Effector CD4-positive, alpha-beta T cell (primary cell): Measurements from ENCODE around the gene FAM107B.

Source experiments
- DNase-seq: peaks from one replicate; pipeline ENCODE4 v3.0.0-alpha.2; 2020

The FAM107B gene

GRCh38 chr10:14550471-14550981 lies 224.2 kb downstream of the FAM107B start:
- DNase-seq = no peak

GRCh38 chr10:14549496-14549895 lies 225.2 kb downstream of the FAM107B start:
- no peak for DNase-seq

DNA sequence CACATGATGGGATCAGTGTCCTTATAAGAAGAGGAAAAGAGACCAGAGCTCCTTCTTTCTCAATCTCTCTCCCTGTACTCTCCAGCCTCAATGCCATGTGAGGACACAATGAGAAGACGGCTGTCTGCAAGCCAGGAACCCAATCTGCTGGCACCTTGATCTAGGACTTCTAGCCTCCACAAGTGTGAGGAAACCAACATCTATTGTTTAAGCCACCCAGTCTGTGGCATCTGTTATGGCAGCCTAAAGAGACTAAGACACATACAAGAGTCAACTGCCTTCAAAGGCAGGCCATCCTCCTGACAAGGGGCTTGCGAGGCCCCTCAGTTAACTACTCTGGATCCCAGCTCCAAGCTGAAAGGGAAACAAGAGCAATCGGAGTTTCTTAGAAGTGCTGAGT lies 225.7 kb downstream of the FAM107B start:
- DNase-seq = no peak

- no peak for DNase-seq
Measured at GRCh38 chr10:14548474-14548873, 226.2 kb downstream of the FAM107B start.

DNA sequence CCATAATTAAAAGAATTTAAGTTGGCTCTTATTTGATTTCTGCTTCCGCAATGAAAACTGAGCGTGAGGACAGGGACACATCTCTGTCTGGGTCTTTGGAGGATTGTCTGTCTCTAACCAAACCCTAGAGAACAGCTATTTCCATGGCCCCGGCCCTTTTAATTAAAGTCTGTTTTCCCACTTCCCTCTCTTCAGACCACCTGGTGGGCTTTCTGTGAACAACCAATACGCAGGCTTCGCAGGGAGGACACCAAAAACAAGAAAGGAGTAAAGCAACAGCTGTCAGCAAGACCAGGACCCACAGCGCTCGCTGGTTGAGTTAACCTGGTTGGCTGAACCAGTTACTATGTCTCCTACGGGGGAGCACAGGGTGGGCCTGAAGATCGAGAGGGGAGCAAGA lies 226.9 kb downstream of the FAM107B start:
- DNase-seq = no peak

DNA sequence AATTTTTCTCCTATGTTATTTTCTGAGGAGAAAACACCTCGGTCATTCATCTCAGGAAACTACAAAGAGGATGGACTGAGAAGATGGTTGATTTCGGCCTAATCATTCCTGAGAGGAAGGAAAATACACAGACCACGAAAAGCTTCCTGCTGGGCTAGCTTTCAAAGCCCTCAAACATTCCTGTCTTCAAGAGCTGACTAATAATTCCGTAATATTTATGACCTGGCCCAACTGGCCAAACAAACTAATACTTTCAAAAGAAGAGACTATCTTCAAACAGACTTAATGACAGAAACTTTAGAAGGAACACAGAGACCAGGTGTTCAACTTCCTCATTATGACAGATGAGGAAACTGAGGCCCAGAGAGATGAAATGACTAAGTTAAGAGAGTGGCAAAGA lies 228.9 kb downstream of the FAM107B start:
- DNase-seq = no peak

- no peak for DNase-seq
Measured at GRCh38 chr10:14543904-14544210, 230.8 kb downstream of the FAM107B start.

GRCh38 chr10:14543046-14543903 lies 231.4 kb downstream of the FAM107B start:
- DNase-seq = peak; percentile 41

DNA sequence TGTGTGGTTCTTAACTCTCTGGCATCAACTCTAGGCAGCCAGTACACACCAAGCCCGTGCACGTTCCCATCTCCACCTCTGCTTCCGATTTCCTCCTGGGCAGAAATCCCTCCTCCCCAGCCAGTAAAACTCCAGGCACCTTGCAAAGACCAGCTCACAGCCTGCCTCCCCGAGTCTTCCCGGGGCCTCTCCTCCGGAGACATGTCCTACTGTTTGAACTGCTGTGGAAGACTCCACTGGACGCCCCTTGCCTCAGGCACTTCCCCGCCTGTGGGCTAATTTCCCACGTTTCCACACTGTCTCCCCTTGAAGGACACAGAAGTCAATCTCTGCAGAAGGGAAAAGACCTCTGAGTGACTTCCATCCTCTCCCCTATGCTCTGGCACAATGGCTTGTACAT lies 233.3 kb downstream of the FAM107B start:
- DNase-seq = no peak

DNA sequence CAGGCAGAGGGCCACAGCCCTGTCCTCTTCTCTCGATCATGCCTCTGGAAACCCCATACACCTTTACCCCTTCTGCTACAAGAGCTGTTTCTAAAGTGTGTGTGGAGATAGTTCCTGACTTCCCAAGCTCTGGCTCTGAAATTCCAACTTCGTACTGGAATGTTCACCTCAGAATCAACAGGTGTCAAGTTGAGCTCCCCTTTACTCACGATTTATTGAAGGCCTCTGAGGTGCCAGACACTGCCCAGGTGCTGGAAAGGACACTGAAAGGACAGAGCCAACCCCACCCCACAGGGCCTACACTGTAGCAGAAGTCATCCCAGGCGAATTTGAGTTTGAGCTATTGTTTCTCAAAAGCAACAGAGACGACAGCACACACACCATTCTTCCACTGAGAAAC lies 234.1 kb downstream of the FAM107B start:
- DNase-seq = no peak

- DNase-seq = no peak
Measured at GRCh38 chr10:14540062-14540461, 234.6 kb downstream of the FAM107B start.

DNA sequence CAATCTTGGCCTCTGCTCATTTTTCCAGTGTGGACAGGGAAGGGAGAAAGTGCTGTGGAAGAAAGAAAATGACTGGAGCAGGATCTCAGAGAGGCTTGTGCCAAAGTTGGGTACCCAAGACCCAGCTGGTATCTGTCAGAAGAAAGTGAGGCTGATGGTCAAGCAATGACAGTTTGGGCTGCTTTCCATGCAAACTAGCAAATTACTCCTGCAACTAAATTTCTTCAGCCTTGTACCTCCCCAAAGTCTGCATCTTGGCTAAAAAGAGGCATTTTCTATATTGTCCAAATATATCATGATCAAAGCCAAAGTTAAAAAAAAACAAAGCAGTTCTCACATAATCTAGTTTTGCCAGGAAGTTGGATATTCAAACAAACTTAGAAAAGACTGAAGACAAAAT lies 235.5 kb downstream of the FAM107B start:
- no peak for DNase-seq

DNA sequence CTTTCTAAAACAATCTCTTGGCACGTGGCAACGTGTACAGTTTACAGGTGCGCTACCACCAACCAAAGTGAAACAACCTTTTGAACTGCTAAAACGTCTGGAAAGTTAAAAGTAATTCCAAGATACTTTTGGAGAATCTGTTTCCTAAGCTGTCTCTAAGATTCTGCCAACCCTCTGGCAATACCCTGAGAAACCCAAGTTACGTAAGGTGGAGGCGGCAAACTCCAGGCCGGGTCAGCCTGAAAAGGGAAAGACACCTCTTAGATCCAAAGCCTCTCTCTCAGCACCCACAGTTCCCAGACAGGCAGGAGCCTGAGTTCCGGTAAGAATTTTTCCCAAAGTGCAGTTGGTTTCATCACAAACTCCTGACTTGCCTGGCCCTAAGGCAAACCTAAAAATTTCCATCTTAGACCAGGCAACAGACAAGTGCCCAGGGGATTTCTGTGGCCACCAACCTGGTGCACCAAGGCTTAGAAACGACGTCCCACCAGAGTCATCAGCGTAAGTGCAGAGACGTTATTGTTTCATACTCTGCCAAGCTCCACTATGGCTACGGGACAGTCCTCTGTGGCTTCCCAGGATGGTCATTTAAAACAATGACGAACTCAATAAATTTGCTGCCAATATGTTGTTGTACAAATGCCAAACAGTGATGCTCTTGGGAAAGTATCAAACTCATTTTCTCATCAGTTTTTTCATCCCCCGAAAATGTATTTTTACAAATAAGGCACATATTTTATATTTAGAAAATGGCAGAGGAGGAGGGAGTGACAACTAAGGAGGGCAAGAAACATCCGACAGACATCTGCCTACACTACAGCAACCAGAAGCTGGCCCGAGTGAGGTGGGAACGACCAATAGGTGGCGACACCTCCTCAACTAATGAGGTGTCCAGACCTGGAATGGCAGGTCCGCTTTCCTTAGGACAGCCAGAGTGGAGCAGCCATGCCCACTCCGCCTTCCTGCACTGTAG lies 238.2 kb downstream of the FAM107B start:
- DNase-seq = peak; percentile 36

DNA sequence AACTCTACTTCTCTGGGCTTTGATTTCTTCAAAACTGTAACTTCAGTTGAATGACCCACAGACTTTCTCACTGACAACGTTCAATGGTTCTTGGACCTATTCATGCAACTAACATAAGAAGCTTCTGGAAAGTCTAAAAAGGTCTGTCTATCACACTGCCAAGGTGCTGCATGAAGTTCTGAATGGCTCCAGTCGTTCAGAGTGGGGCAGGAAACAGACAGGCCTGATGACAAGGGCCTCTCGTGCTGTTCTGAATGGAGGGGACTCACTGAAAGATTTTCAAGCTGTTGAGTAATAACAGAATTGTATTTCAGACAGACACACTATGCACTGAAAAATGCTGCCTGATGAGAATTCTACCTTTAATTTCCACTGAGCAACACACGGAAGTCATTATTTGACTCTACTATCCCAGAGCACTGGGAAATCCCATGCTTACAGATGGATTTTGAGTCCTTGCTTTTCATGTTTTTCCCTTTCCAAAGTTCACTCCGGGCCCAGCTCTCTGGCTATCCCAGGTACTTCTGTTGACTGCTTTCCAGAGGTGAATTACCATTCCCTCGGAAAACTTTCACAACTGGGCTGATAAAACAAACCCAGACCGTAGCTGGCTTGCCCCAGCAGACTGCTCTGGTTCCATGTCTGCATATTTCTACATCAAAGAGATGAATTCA lies 239.1 kb downstream of the FAM107B start:
- no peak for DNase-seq

- DNase-seq = no peak
Measured at GRCh38 chr10:14534152-14534551, 240.5 kb downstream of the FAM107B start.

DNA sequence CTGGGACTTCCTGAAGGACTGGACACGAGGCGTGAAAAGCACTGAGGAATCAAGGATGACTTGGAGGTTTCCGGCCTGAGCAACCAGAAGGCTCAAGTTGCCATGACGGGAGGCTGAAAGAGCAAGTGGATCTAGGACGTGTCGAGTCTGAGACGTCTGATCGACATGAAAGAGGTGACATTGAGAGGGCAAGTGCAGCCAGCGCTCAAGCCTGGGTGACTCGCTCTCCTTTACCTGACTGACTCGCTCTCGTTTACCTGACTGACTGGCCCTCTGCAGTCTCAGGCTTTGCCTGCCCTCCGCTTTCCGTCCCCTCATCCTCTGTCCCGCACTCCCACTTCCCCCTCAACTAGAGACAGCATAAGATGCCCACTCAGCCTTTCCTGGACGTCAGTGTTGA lies 241.4 kb downstream of the FAM107B start:
- DNase-seq = no peak

- DNase-seq = no peak
Measured at GRCh38 chr10:14532473-14533251, 242.0 kb downstream of the FAM107B start.

- no peak for DNase-seq
Measured at GRCh38 chr10:14531974-14532373, 242.7 kb downstream of the FAM107B start.

DNA sequence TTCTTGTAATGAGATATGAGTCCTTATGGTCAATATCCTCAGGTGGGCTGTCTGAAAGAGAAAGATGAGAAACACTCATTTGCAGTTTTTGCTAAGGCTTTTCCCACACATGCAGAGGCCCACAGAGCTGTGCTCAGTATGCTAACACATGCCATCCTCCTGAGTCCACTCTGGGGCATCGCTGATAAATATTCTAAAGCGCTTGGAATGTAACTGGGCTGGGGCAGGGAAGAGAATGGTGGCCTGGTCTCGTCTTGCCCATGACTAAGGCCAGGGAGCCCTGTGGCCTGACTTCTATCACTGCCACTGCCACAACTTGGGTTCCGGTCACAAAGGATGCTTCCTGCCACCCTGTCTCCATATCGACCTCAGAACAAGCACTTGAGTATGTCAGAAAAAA lies 244.2 kb downstream of the FAM107B start:
- no peak for DNase-seq

- no peak for DNase-seq
Measured at GRCh38 chr10:14529351-14529750, 245.3 kb downstream of the FAM107B start.

DNA sequence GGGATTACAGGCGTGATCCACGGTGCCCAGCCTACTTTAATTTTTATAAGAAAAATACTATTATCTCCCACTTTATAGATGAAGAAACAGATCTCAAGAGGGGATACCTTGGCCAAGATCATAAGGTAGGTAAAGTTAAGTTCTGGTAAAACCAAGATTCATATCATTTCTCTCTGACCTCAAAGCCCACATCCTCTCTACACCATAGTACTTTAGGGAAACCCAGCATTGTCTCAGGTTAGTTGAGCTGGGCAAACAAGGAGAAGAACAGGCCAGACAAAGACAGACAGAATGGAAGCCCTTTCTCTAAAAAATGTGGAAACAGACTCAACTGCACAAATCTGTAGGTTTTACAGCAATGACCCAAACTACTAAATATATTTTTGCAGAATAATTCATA lies 246.2 kb downstream of the FAM107B start:
- DNase-seq = no peak

DNA sequence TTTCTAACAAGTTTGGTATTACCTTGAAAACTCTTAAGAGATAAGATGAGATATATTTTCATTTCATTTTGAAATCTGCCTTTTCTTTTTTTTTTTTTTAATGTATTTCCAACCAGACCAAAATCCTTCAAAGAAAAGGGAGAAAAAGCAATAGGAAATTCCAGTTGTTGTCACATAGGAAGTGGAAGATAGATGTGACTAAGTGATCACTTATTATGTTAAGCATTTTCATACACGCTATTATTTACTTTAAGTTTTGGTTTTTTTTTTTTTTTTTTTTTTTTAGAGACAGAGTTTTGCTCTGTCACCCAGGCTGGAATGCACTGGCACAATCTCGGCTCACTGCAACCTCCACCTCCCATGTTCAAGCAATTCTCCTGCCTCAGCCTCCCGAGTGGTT lies 246.8 kb downstream of the FAM107B start:
- DNase-seq = no peak
